SK-N-SH (cell line): ENCODE measurements around the gene LGR6. TPM values are rescaled to one million over a fixed set of nuclear protein-coding genes. Genes with fewer than 3 reads are reported as not detected.

Experiments
- CTCF ChIA-PET: fragments of 300-600, 350-600 bp; formaldehyde crosslinking; extraction: SDS; loops from one replicate; lab custom pipeline; 2021; lab: Yijun Ruan, JAX
- POLR2A ChIA-PET: fragments of 350-600 bp; sonication (Branson Sonifier 250); formaldehyde crosslinking; extraction: SDS; loops from one replicate; lab custom pipeline; 2020; ENCODE audit warnings: antibody characterized with exemption, inconsistent platforms; lab: Yijun Ruan, JAX
- DNase-seq: peaks from one replicate; pipeline ENCODE4 v3.0.0; 2012
- H2AFZ ChIP-seq: fragments of 200-600 bp; sonication (generic); 2 replicates; pipeline ENCODE4 v1.8.1; 2016; ENCODE audit warnings: antibody characterized with exemption, mild to moderate bottlenecking, low read depth
- H3F3A ChIP-seq: fragments of 200-600 bp; sonication (generic); replicated peaks from 2 replicates; pipeline ENCODE3; 2016; ENCODE audit warnings: antibody characterized with exemption, mild to moderate bottlenecking; ENCODE audit not compliant: insufficient read depth
- H3K27ac ChIP-seq, 2 experiments: fragments of 200-500 bp in 1 of 2; fragments of 200-600 bp in 1 of 2; sonication (Bioruptor generic) in 1 of 2; sonication (generic), shearing (Covaris generic) in 1 of 2; 2 replicates each; pipeline versions ENCODE4 v1.5.1 to v1.6.1; 2014 to 2016; ENCODE audit warnings: low read depth in 2 of 2, inconsistent platforms in 1 of 2, low read length in 1 of 2, mild to moderate bottlenecking in 1 of 2, mixed read lengths in 1 of 2
- H3K27me3 ChIP-seq: fragments of 200-600 bp; sonication (generic), shearing (Covaris generic); 2 replicates; pipeline ENCODE4 v1.6.1; 2016; ENCODE audit warnings: mixed run types; ENCODE audit not compliant: insufficient read depth
- H3K36me3 ChIP-seq, 2 experiments: fragments of 200-500 bp in 1 of 2; fragments of 200-600 bp in 1 of 2; sonication (Bioruptor generic) in 1 of 2; sonication (generic) in 1 of 2; replicated peaks in 1 of 2; 2 replicates each; pipeline versions ENCODE3 to v1.5.1; 2014 to 2016; ENCODE audit warnings: low read length in 1 of 2, mild to moderate bottlenecking in 1 of 2; ENCODE audit not compliant: insufficient read depth in 2 of 2, control insufficient read depth in 1 of 2
- H3K4me1 ChIP-seq, 2 experiments: fragments of 200-500 bp in 1 of 2; fragments of 200-600 bp in 1 of 2; sonication (Bioruptor generic) in 1 of 2; sonication (generic), shearing (Covaris generic) in 1 of 2; 2 replicates each; pipeline versions ENCODE4 v1.5.1 to v1.6.1; 2014 to 2016; ENCODE audit warnings: low read depth in 1 of 2, low read length in 1 of 2, mixed run types in 1 of 2; ENCODE audit not compliant: insufficient read depth in 2 of 2, control insufficient read depth in 1 of 2
- H3K4me2 ChIP-seq: fragments of 200-600 bp; sonication (generic), shearing (Covaris generic); 2 replicates; pipeline ENCODE4 v1.6.1; 2017; ENCODE audit warnings: mixed run types
- H3K4me3 ChIP-seq, 2 experiments: fragments of 200-500 bp in 1 of 2; fragments of 200-600 bp in 1 of 2; sonication (Bioruptor generic) in 1 of 2; sonication (generic), shearing (Covaris generic) in 1 of 2; 2 replicates each; pipeline versions ENCODE4 v1.5.1 to v1.8.1; 2014 to 2016; ENCODE audit warnings: low read depth in 2 of 2, inconsistent platforms in 1 of 2, low read length in 1 of 2, mild to moderate bottlenecking in 1 of 2, mixed read lengths in 1 of 2, moderate library complexity in 1 of 2
- H3K79me2 ChIP-seq: fragments of 200-600 bp; sonication (generic); 2 replicates; pipeline ENCODE4 v1.8.1; 2017; ENCODE audit warnings: mild to moderate bottlenecking; ENCODE audit not compliant: insufficient read depth
- H3K9ac ChIP-seq: fragments of 200-600 bp; sonication (generic); 2 replicates; pipeline ENCODE4 v1.6.1; 2017; ENCODE audit warnings: mixed run types
- H3K9me2 ChIP-seq: fragments of 200-600 bp; sonication (generic); 2 replicates; pipeline ENCODE4 v1.6.1; 2017; ENCODE audit warnings: mixed run types
- H3K9me3 ChIP-seq: fragments of 200-600 bp; sonication (generic); 2 replicates; pipeline ENCODE4 v1.6.1; 2017; ENCODE audit warnings: mixed run types, mild to moderate bottlenecking, moderate library complexity
- H4K20me1 ChIP-seq: fragments of 200-600 bp; sonication (generic); 2 replicates; pipeline ENCODE4 v1.6.1; 2017; ENCODE audit warnings: mild to moderate bottlenecking, mixed run types; ENCODE audit not compliant: insufficient read depth
- CHD2 ChIP-seq: fragments of 150-350 bp; IDR thresholded peaks from 2 replicates; pipeline ENCODE4 v1.6.1; 2018; ENCODE audit warnings: low read length; ENCODE audit not compliant: partially characterized antibody
- CTCF ChIP-seq: fragments of 200-600 bp; sonication (generic); IDR thresholded peaks from 2 replicates; pipeline ENCODE4 v1.6.1; 2017; ENCODE audit warnings: antibody characterized with exemption, mild to moderate bottlenecking, moderate library complexity
- EP300 ChIP-seq, 2 experiments: IDR thresholded peaks; 2 replicates each; pipeline versions ENCODE4 v1.4.0 to v1.6.1; 2012; ENCODE audit warnings: borderline replicate concordance in 1 of 2, low read depth in 1 of 2, low read length in 1 of 2
- FOSL2 ChIP-seq: IDR thresholded peaks from 2 replicates; pipeline ENCODE4 v1.4.0; 2012; ENCODE audit warnings: low read depth, mild to moderate bottlenecking, moderate library complexity, borderline replicate concordance
- FOXM1 ChIP-seq: IDR thresholded peaks from 2 replicates; pipeline ENCODE4 v1.4.0; 2012; ENCODE audit warnings: low read depth, mild to moderate bottlenecking
- GABPA ChIP-seq: IDR thresholded peaks from 2 replicates; pipeline ENCODE4 v1.4.0; 2012; ENCODE audit warnings: low read depth, mild to moderate bottlenecking
- GATA2 ChIP-seq: sonication (generic); formaldehyde crosslinking; IDR thresholded peaks from 2 replicates; pipeline ENCODE4 v1.5.0; 2020; ENCODE audit warnings: mild to moderate bottlenecking, missing genetic modification reagents
- JUND ChIP-seq: IDR thresholded peaks from 2 replicates; pipeline ENCODE4 v1.4.0; 2012
- MXI1 ChIP-seq: IDR thresholded peaks from 2 replicates; pipeline ENCODE4 v1.6.1; 2012; ENCODE audit warnings: mild to moderate bottlenecking, low read depth, low read length, improper control_type of control experiment
- NFIC ChIP-seq: IDR thresholded peaks from 2 replicates; pipeline ENCODE4 v1.4.0; 2012; ENCODE audit warnings: borderline replicate concordance
- POLR2AphosphoS5 ChIP-seq: IDR thresholded peaks from 2 replicates; pipeline ENCODE4 v1.6.1; 2012; ENCODE audit warnings: low read depth, low read length
- RCOR1 ChIP-seq: fragments of 150-350 bp; IDR thresholded peaks from 2 replicates; pipeline ENCODE4 v1.6.1; 2017; ENCODE audit warnings: antibody characterized with exemption, low read length
- RXRA ChIP-seq: IDR thresholded peaks from 2 replicates; pipeline ENCODE4 v1.4.0; 2012; ENCODE audit warnings: low read depth, mild to moderate bottlenecking, borderline replicate concordance
- SMC3 ChIP-seq: IDR thresholded peaks from 2 replicates; pipeline ENCODE4 v1.6.1; 2012; ENCODE audit warnings: low read depth, low read length, improper control_type of control experiment
- TCF12 ChIP-seq: IDR thresholded peaks from 2 replicates; pipeline ENCODE4 v1.4.0; 2012
- TEAD4 ChIP-seq: IDR thresholded peaks from 2 replicates; pipeline ENCODE4 v1.4.0; 2012; ENCODE audit warnings: mild to moderate bottlenecking, borderline replicate concordance; ENCODE audit not compliant: insufficient read depth
- USF1 ChIP-seq: IDR thresholded peaks from 2 replicates; pipeline ENCODE4 v1.4.0; 2012; ENCODE audit warnings: low read depth, borderline replicate concordance
- YY1 ChIP-seq: IDR thresholded peaks from 2 replicates; pipeline ENCODE4 v1.4.0; 2012; ENCODE audit warnings: low read depth, mild to moderate bottlenecking
- ZBTB33 ChIP-seq: IDR thresholded peaks from 2 replicates; pipeline ENCODE4 v1.4.0; 2012; ENCODE audit warnings: low read depth, borderline replicate concordance
- WGBS: methylation state at CpG from one replicate; pipeline ENCODE4 v1.1.6; 2017; ENCODE audit warnings: low lambda C conversion rate; 5-methylcytosine and 5-hydroxymethylcytosine counted together
- polyA plus RNA-seq, 3 experiments: library from polyadenylated mRNA; depleted of rRNA; stranded (reverse); fragments of >200 nt; gene quantifications; 2 replicates each; pipeline ENCODE4 v1.2.3, GENCODE V29; 2012
- TF ChIP-seq, protein P1 (sequence below): fragments of 150-350 bp; IDR thresholded peaks from 2 replicates; pipeline ENCODE4 v1.6.1; 2017; ENCODE audit warnings: antibody characterized with exemption, low read length, low read depth, borderline replicate concordance
- TF ChIP-seq, protein P2 (sequence below): IDR thresholded peaks from 2 replicates; pipeline ENCODE4 v1.4.0; 2012; ENCODE audit warnings: low read depth
- TF ChIP-seq, protein P3 (sequence below): fragments of 150-350 bp; IDR thresholded peaks from 2 replicates; pipeline ENCODE4 v1.6.1; 2016; ENCODE audit warnings: mild to moderate bottlenecking, low read depth, low read length
- TF ChIP-seq, protein P4 (sequence below): IDR thresholded peaks from 2 replicates; pipeline ENCODE4; 2012

The LGR6 gene
- polyA plus RNA-seq, 1 of the 3 experiments (the other 2 are of a cell fraction): 0.03 TPM

DNA sequence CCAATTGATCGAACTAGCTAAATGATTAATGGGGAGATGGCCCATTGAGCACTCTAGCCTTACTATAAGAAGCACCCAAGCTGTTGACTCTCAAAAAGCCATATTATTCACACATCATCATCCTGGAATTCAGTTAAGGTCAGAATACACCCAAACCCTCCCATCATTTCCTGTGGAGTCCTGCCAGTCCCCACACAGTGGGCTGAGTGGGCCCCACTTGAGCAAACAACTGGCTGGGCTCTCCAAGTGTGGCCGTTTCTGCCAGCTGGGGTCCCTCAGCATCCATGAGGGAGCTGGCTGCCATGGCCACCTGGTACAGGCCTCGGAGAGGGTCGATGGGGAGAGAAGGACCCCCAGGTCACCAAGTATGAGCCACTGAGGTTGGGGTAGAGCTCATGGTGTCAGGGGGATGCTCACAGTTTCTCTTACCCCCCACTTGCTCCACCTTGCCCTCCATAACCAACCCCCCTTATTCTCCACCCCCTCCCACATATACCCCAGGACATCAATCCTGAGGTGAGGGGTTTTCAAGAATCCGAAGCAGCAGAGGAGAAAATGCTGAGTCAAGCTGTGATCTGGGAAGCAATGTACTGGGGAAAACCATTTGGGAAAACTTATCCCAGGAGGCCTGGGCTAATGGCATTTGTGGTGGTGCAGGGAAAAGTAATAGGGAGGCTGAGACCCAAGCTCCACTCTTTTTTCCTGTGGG, 87.9 kb downstream of the LGR6 start:
- no peak overlapping the region for H3K4me3 ChIP-seq
- no peaks in the 10 kb centered on the region for H4K20me1 ChIP-seq
- peaks cover 15% of the 10 kb centered on the region for H3F3A ChIP-seq
- no peak overlapping the region for H2AFZ ChIP-seq
- no peak overlapping the region for H3K9ac ChIP-seq
- ChIA-PET POLR2A (no interaction called here), CTCF (interaction anchor here (0.6 to 4.2 kb wide), 9 partner anchors 8 to 92 kb away, joined by 3 to 20 read pairs (median 4); partner anchors contain the start of gene LGR6)
- H3K36me3 ChIP-seq: no peaks in the 10 kb centered on the region
- TF ChIP-seq POLR2AphosphoS5 (no peak), EP300 (IDR thresholded peaks at IDR 0.05; ENCODE audit: borderline replicate concordance in 1 of 2, low read depth in 1 of 2, low read length in 1 of 2) (peak in 1 of 2 experiments; percentile 78; a peak in 1 of 4 replicates), TCF12 (peak; percentile 86), TEAD4 (peak; percentile 69), CHD2 (no peak), ZBTB33 (0 out of 2 replicates have a peak, but pooled peaks have one; percentile 33), USF1 (no peak), CTCF (no peak), JUND (peak; percentile 58), RCOR1 (no peak), GATA2 (CRISPR knock-in tag) (no peak), NFIC (peak; percentile 82), GABPA (no peak), FOXM1 (0 out of 2 replicates have a peak, but pooled peaks have one; percentile 45), MXI1 (no peak), FOSL2 (peak; percentile 57; the same call in 1 of the 2 replicates), SMC3 (no peak), RXRA (peak; percentile 79; the same call in 1 of the 2 replicates), YY1 (no peak)
- TF ChIP-seq, protein P1, sequence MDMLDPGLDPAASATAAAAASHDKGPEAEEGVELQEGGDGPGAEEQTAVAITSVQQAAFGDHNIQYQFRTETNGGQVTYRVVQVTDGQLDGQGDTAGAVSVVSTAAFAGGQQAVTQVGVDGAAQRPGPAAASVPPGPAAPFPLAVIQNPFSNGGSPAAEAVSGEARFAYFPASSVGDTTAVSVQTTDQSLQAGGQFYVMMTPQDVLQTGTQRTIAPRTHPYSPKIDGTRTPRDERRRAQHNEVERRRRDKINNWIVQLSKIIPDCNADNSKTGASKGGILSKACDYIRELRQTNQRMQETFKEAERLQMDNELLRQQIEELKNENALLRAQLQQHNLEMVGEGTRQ: no peak
- TF ChIP-seq, protein P2, sequence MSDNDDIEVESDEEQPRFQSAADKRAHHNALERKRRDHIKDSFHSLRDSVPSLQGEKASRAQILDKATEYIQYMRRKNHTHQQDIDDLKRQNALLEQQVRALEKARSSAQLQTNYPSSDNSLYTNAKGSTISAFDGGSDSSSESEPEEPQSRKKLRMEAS: 0 out of 2 replicates have a peak, but pooled peaks have one; percentile 12
- TF ChIP-seq, protein P3, sequence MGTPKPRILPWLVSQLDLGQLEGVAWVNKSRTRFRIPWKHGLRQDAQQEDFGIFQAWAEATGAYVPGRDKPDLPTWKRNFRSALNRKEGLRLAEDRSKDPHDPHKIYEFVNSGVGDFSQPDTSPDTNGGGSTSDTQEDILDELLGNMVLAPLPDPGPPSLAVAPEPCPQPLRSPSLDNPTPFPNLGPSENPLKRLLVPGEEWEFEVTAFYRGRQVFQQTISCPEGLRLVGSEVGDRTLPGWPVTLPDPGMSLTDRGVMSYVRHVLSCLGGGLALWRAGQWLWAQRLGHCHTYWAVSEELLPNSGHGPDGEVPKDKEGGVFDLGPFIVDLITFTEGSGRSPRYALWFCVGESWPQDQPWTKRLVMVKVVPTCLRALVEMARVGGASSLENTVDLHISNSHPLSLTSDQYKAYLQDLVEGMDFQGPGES: no peak
- TF ChIP-seq, protein P4, sequence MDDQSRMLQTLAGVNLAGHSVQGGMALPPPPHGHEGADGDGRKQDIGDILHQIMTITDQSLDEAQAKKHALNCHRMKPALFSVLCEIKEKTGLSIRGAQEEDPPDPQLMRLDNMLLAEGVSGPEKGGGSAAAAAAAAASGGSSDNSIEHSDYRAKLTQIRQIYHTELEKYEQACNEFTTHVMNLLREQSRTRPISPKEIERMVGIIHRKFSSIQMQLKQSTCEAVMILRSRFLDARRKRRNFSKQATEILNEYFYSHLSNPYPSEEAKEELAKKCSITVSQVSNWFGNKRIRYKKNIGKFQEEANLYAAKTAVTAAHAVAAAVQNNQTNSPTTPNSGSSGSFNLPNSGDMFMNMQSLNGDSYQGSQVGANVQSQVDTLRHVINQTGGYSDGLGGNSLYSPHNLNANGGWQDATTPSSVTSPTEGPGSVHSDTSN: peak; percentile 56
- WGBS: 53% methylated on average over 5 of the region's 5 CpGs
- peaks cover 33 to 44% of the 10 kb centered on the region in 2 experiments for H3K4me1 ChIP-seq
- peak overlapping the region; percentile 62 for H3K4me2 ChIP-seq
- no peak overlapping the region for H3K27ac ChIP-seq
- no peaks in the 10 kb centered on the region for H3K79me2 ChIP-seq
- no peak for DNase-seq
- no peaks in the 10 kb centered on the region for H3K27me3 ChIP-seq
- no peaks in the 10 kb centered on the region for H3K9me3 ChIP-seq
- no peaks in the 10 kb centered on the region for H3K9me2 ChIP-seq
